Measurements from ENCODE around the gene PPP1R1B.

DNA sequence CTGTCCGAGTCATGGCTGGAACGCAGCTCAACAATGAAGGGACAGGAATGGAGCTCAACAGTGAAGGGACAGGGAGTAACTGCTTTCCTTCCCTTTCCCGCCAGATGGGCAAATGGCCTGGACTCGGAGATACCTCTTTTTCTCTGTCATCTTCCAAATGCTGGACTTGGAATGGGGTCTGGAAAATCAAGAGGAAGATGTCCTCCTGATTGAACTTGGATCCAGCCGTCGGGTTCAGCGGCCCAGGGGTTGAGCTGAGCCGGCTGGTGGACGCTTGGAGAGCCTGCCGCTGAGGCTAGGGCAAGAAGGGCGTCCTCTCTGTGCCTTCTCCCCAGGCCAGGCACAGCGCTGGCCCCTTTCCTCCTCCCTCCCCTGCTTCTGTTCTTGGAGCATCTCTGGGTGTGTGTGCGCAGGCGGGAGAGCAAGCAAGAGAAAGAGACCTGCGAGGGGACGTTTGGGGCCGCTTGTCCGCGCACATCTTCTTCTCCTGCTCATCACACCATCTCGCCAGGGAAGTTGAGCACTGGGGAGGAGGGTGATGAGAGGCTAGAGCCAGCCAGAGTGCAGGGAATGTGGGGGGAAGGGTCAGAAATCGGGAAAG is 25.7 kb upstream of the PPP1R1B start:
- TF ChIP-seq EZH2 (IDR thresholded peaks at IDR 0.05; ENCODE audit: borderline replicate concordance, low read depth, low read length, poor library complexity, severe bottlenecking) (no peak), CTCF (conservative IDR thresholded peaks at IDR 0.05; ENCODE audit: low read depth, low read length) (no peak)
